SIG-M5 (cell line): Measurements from ENCODE around the gene DNAJB12.
"Not testable (repeated sequence)": the region's sequence is repeated elsewhere in the genome, so short reads cannot be mapped to it uniquely, and the experiment has no call there.

Experiments
- DNase-seq: peaks from one replicate; lab custom pipeline; 2025; lab: John Stamatoyannopoulos, UW

Gene DNAJB12

GRCh38 chr10:72354356-72355213 lies at the start of gene DNAJB12:
Gene DNAJB12, minus strand, starts transcription at chr10:72354919. Its CDS starts 22 bp downstream, at chr10:72354897.
- DNase-seq = peak; percentile 56

- DNase-seq = not testable (repeated sequence)
Observed at GRCh38 chr10:72395581-72395980, 40.9 kb upstream of the DNAJB12 start.

- DNase-seq = no peak
Observed at GRCh38 chr10:72392571-72392970, 37.9 kb upstream of the DNAJB12 start.

GRCh38 chr10:72390764-72391163 lies 36.0 kb upstream of the DNAJB12 start:
- no peak for DNase-seq

GRCh38 chr10:72389716-72390115 lies 35.0 kb upstream of the DNAJB12 start:
- DNase-seq = no peak

GRCh38 chr10:72389014-72389413 lies 34.3 kb upstream of the DNAJB12 start:
- no peak for DNase-seq

GRCh38 chr10:72388062-72388461 lies 33.3 kb upstream of the DNAJB12 start:
- no peak for DNase-seq

- DNase-seq = no peak
Observed at GRCh38 chr10:72386916-72387586, 32.3 kb upstream of the DNAJB12 start.

- DNase-seq = no peak
Observed at GRCh38 chr10:72385724-72386123, 31.0 kb upstream of the DNAJB12 start.

GRCh38 chr10:72384982-72385381 lies 30.3 kb upstream of the DNAJB12 start:
- DNase-seq = not testable (repeated sequence)

- no peak for DNase-seq
Observed at GRCh38 chr10:72379776-72380175, 25.1 kb upstream of the DNAJB12 start.

GRCh38 chr10:72379062-72379461 lies 24.3 kb upstream of the DNAJB12 start:
- no peak for DNase-seq

- DNase-seq = no peak
Observed at GRCh38 chr10:72375585-72375984, 20.9 kb upstream of the DNAJB12 start.

- DNase-seq = no peak
Observed at GRCh38 chr10:72375173-72375572, 20.5 kb upstream of the DNAJB12 start.

- DNase-seq = no peak
Observed at GRCh38 chr10:72370201-72370722, 15.5 kb upstream of the DNAJB12 start.

GRCh38 chr10:72367301-72367960 lies 12.7 kb upstream of the DNAJB12 start:
- no peak for DNase-seq

- no peak for DNase-seq
Observed at GRCh38 chr10:72365106-72365895, 10.6 kb upstream of the DNAJB12 start.

- peak; percentile 69 for DNase-seq
Observed at GRCh38 chr10:72364239-72364777, 9.6 kb upstream of the DNAJB12 start.

- no peak for DNase-seq
Observed at GRCh38 chr10:72356987-72357386, 2.3 kb upstream of the DNAJB12 start.

- DNase-seq = no peak
Observed at GRCh38 chr10:72356115-72356514, 1.4 kb upstream of the DNAJB12 start.

- DNase-seq = no peak
Observed at GRCh38 chr10:72355214-72355555, 466 bp upstream of the DNAJB12 start.

- no peak for DNase-seq
Observed at GRCh38 chr10:72353965-72354355, 759 bp downstream of the DNAJB12 start.
